BE2C (cell line): ENCODE data around the gene PSMG4.

ENCODE experiments used
- DNase-seq: peaks from one replicate; pipeline ENCODE4 v3.0.0-alpha.2; 2020
- H3K27me3 ChIP-seq: fragments of 250-450 bp; sonication (Bioruptor Pico); 2 replicates; pipeline ENCODE4 v1.5.1; 2020; ENCODE audit warnings: mild to moderate bottlenecking
- H3K36me3 ChIP-seq: fragments of 250-450 bp; sonication (Bioruptor Pico); 2 replicates; pipeline ENCODE4 v1.5.1; 2020; ENCODE audit warnings: mild to moderate bottlenecking
- H3K4me1 ChIP-seq: fragments of 250-450 bp; sonication (Bioruptor Pico); 2 replicates; pipeline ENCODE4 v1.5.1; 2020
- H3K4me3 ChIP-seq: 2 replicates; pipeline ENCODE4 v1.5.1; 2011; ENCODE audit warnings: low read depth, low read length
- H3K9me3 ChIP-seq: fragments of 250-450 bp; sonication (Bioruptor Pico); 2 replicates; pipeline ENCODE4 v1.5.1; 2020
- CTCF ChIP-seq: IDR thresholded peaks from 2 replicates; pipeline ENCODE4 v1.5.1; 2012; ENCODE audit warnings: mild to moderate bottlenecking, low read depth, low read length

Gene PSMG4

GRCh38 chr6:3222506-3223038 is 36.2 kb upstream of the PSMG4 start:
- Histone ChIP-seq H3K9me3 (no peaks in the 10 kb centered on the region), H3K4me1 (no peaks in the 10 kb centered on the region; the same call in 1 of the 2 replicates), H3K27me3 (no peaks in the 10 kb centered on the region), H3K4me3 (no peak overlapping the region), H3K36me3 (peaks cover 15% of the 10 kb centered on the region)
- DNase-seq, result no peak
- TF ChIP-seq CTCF, result no peak

- TF ChIP-seq CTCF, result no peak
- Histone ChIP-seq H3K27me3 (peaks cover 17% of the 10 kb centered on the region), H3K9me3 (no peaks in the 10 kb centered on the region), H3K4me1 (peaks cover 5% of the 10 kb centered on the region; the same call in 1 of the 2 replicates), H3K4me3 (peak overlapping the region; percentile 94), H3K36me3 (peaks cover 15% of the 10 kb centered on the region)
- DNase-seq, result no peak
Measured at GRCh38 chr6:3226042-3226441, 32.7 kb upstream of the PSMG4 start.

- peaks cover 5% of the 10 kb centered on the region; the same call in 1 of the 2 replicates for H3K4me1 ChIP-seq
- peak; percentile 58 for DNase-seq
- no peak for TF ChIP-seq CTCF
- H3K4me3 ChIP-seq, result peak overlapping the region; percentile 94
- H3K9me3 ChIP-seq, result no peaks in the 10 kb centered on the region
- peaks cover 17% of the 10 kb centered on the region for H3K27me3 ChIP-seq
- peaks cover 15% of the 10 kb centered on the region for H3K36me3 ChIP-seq
Measured at GRCh38 chr6:3226481-3227362, 32.0 kb upstream of the PSMG4 start.

- Histone ChIP-seq H3K27me3 (peaks cover 17% of the 10 kb centered on the region), H3K9me3 (no peaks in the 10 kb centered on the region), H3K4me1 (peaks cover 5% of the 10 kb centered on the region; the same call in 1 of the 2 replicates), H3K36me3 (peaks cover 15% of the 10 kb centered on the region), H3K4me3 (peak within 1 kb of the TSS; percentile 94)
- peak; percentile 95 for DNase-seq
- TF ChIP-seq CTCF, result no peak
Measured at GRCh38 chr6:3227363-3228045, 31.2 kb upstream of the PSMG4 start, which contains the start of gene TUBB2B. Gene TUBB2B, minus strand, starts transcription at chr6:3227653. Its CDS starts 110 bp downstream, at chr6:3227543.

- peak overlapping the region; percentile 94 for H3K4me3 ChIP-seq
- TF ChIP-seq CTCF, result 0 out of 2 replicates have a peak, but pooled peaks have one; percentile 1
- H3K27me3 ChIP-seq, result peaks cover 17% of the 10 kb centered on the region
- H3K4me1 ChIP-seq, result peaks cover 6% of the 10 kb centered on the region
- H3K36me3 ChIP-seq, result peaks cover 15% of the 10 kb centered on the region
- peak; percentile 58 for DNase-seq
- H3K9me3 ChIP-seq, result no peaks in the 10 kb centered on the region
Measured at GRCh38 chr6:3228046-3228671, 30.6 kb upstream of the PSMG4 start.
